HG03565 (cell line): ENCODE results near the gene ERVV-1.
"Not testable (repeated sequence)": the region's sequence is repeated elsewhere in the genome, so short reads cannot be mapped to it uniquely, and the experiment has no call there.

Source experiments
- ATAC-seq: cut with Tn5 transposase; IDR thresholded peaks from one replicate; pipeline ENCODE4 v1.9.1; 2021; ENCODE audit warnings: mild to moderate bottlenecking, moderate library complexity; ENCODE audit not compliant: unreplicated experiment

ERVV-1 gene

GRCh38 chr19:53015730-53016129 lies 2.0 kb downstream of the ERVV-1 start:
- no peak for ATAC-seq

GRCh38 chr19:53019684-53020083 lies 6.0 kb downstream of the ERVV-1 start:
- no peak for ATAC-seq

GRCh38 chr19:53028306-53028705 lies 14.6 kb downstream of the ERVV-1 start:
- ATAC-seq: not testable (repeated sequence)

- ATAC-seq: no peak
Observed at GRCh38 chr19:53034054-53034453, 20.3 kb downstream of the ERVV-1 start.

DNA sequence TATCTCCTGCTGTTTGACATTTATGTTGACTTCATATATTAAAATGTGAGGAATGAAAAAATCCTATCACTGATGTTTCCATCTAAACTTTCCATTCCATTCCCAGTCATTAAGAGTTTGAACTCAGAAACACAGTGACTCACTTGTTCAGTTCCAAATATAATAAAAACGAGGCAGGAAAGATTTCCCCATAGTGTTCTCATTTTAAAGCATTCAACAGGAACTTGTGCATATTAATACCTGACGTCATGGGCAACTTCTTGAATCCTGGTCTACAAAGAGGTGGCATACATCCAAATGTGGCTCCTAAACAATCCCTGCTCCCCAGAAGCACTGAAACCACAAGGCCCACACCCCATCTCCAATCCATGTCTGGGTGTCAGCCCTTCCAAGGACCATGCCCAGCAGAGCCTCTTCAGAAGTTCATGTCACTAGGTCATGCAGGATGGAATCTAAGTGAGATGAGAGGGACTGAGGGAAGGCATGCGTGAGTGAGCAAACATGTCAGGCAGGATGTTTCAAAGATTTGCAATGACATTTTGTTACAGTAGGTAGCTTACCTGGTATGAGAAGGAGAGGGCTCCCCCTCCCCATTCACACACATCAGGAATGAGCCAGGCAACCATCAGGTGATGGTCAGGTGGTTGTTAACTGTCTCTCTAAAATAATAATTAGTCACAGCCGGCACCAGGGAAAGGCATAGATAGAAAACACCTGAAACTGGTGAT lies 21.4 kb downstream of the ERVV-1 start:
- ATAC-seq: no peak

- ATAC-seq: no peak
Observed at GRCh38 chr19:53037101-53038097, 23.7 kb downstream of the ERVV-1 start.

DNA sequence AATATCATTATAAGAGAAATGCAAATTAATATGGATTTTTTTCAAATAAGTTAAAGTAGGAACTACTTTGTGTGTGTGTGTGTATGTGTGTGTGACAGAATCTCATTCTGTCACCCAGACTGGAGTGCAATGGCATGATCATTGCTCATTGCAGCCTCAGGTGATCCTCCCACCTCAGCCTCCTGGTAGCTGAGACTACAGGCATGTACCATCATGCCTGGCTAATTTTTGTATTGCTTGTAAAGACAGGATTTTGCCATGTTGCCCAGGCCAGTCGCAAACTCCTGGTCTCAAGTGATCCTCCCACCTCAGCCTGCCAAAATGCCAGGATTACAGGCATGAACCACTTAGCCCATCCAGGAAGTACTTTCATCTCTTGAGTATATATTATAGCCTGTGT lies 27.6 kb downstream of the ERVV-1 start:
- ATAC-seq: no peak

- no peak for ATAC-seq
Observed at GRCh38 chr19:53045536-53045935, 31.8 kb downstream of the ERVV-1 start.

DNA sequence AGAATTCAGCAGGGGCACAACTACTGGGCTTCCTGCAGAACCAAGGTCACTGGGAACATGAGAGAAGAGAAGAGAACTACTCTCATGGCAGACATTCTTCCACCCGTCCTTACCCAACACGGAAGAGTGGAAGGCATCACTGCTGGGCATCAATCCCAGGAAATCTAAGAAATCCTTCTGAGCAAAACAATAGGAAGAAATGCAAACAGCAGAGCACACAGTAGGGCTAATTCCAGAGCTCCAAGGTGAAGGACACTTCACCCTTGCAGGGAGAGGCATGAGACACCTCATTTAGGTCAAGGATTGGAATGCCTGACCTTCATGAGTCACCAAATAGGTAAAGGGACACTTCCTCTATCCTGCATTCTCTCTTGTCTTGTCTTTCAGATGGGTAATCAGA lies 33.7 kb downstream of the ERVV-1 start:
- ATAC-seq: no peak

DNA sequence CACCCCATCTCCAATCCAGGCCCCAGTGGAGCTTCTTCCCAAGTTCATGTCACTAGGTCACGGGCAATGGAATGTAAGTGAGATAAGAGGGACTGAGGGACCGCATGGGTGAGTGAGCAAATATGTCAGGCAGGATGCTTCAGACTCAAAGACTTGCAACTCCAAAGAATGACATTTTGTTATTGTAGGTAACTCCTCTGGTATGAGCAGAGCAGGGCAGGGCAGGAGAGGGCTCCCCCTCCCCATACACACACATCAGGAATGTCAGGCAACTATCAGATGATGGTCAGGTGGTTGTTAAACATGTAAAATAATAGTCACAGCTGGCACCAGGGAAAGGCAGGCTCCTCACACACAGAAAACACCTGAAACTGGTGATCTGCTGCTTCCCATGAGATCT lies 41.4 kb downstream of the ERVV-1 start:
- ATAC-seq: no peak

DNA sequence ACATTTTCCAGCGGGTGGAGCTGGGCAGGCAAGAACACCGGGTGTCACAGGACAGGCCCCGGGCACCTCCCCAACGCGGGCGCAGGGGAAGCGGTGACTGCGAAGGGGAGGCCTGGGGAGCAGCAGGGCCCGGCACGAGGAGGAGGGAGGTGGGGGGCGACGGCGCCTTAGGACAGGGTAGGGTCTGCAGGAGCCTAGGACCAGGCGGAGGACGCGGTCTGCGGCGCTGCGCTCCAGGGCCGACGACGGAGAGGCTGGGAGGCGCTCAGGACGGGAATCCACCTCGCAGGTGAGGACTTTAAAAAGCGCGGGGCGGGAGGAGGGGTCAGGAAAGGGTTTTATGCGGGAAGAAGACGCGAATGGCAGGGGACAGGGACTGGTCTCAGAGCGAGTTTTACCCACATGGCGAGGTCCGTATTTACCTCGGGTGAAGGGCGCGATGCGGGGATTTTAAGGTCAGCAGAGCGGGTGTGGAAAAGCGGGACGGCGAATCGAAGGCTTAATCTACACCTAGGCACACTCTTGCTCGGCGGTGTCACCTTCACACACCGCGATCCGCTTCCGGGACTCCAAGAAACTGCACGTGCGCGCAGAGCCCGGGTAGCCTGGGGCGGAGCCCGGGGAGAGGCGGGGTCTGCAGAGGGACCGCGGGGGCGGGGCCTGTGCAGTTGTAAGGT lies 44.3 kb downstream of the ERVV-1 start:
- no peak for ATAC-seq
